Kidney (tissue), 14 donors: ENCODE data around the gene SYTL2. TPM values are rescaled to one million over a fixed set of nuclear protein-coding genes. Genes with fewer than 3 reads are reported as not detected.
"Not testable (repeated sequence)": the region's sequence is repeated elsewhere in the genome, so short reads cannot be mapped to it uniquely, and the experiment has no call there.

Source experiments
- DNase-seq, 5 donors: peaks; one replicate each; pipeline ENCODE4 v3.0.0-alpha.2; 2013 to 2020
- FAIRE-seq: peaks from 2 replicates; lab custom pipeline; 2012; peaks lifted over from hg19 to GRCh38; lab: Jason Lieb, UNC
- H3K27ac ChIP-seq, 2 donors: one replicate each; pipeline ENCODE4 v1.7.0; 2013; ENCODE audit warnings: low read depth in 2 of 2, low read length in 2 of 2, inconsistent platforms in 1 of 2
- H3K27me3 ChIP-seq: one replicate; pipeline ENCODE4 v1.7.1; 2013; ENCODE audit warnings: low read length, inconsistent platforms; ENCODE audit not compliant: control insufficient read depth, insufficient read depth
- H3K36me3 ChIP-seq, 3 donors: one replicate each; pipeline versions ENCODE4 v1.7.0 to v1.7.1; 2013; ENCODE audit warnings: low read length in 3 of 3, control low read depth in 1 of 3, inconsistent platforms in 1 of 3; ENCODE audit not compliant: insufficient read depth in 3 of 3, control insufficient read depth in 2 of 3
- H3K4me1 ChIP-seq, 3 donors: one replicate each; pipeline versions ENCODE4 v1.7.0 to v1.7.1; 2013; ENCODE audit warnings: low read length in 3 of 3, inconsistent platforms in 1 of 3, low read depth in 1 of 3; ENCODE audit not compliant: control insufficient read depth in 2 of 3, insufficient read depth in 2 of 3
- H3K4me3 ChIP-seq, 3 donors: one replicate each; pipeline versions ENCODE4 v1.7.0 to v1.8.1; 2013; ENCODE audit warnings: low read length in 3 of 3, control low read depth in 1 of 3, inconsistent platforms in 1 of 3
- H3K9ac ChIP-seq, 3 donors: one replicate each; pipeline versions ENCODE4 v1.7.0 to v1.7.1; 2013; ENCODE audit warnings: low read length in 3 of 3, control low read depth in 1 of 3, inconsistent platforms in 1 of 3
- H3K9me3 ChIP-seq, 3 donors: one replicate each; pipeline versions ENCODE4 v1.7.0 to v1.7.1; 2013; ENCODE audit warnings: low read length in 3 of 3, control low read depth in 1 of 3, inconsistent platforms in 1 of 3; ENCODE audit not compliant: control insufficient read depth in 2 of 3, insufficient read depth in 1 of 3
- CTCF ChIP-seq: IDR thresholded peaks from 3 replicates; pipeline ENCODE4 v1.5.1; 2012; ENCODE audit warnings: mild to moderate bottlenecking, moderate library complexity, borderline replicate concordance; ENCODE audit not compliant: insufficient read depth; ENCODE audit errors: extremely low read depth
- intact Hi-C: fragments of 100-400 bp; cut with DNase I; formaldehyde crosslinking; loops from one replicate; pipeline ENCODE4 v1.11.1; 2022
- polyA plus RNA-seq: library from polyadenylated mRNA; stranded (reverse); fragments of 350-450 nt; fragmentation: Illumina TruSeq; extraction: RNeasy Lipid Tissue Mini Kit (QIAGEN cat#74804); gene quantifications from one replicate; pipeline ENCODE4 v1.2.3, GENCODE V29; 2014; ENCODE audit warnings: low read depth, low replicate concordance; ENCODE audit not compliant: insufficient read depth
- total RNA-seq: library from RNA; stranded (reverse); fragmentation: NEBNext Ultra II Directional; extraction: Animal tissue kit (Norgen Biotek cat#: 25700); gene quantifications from one replicate; pipeline ENCODE4 v1.2.1, GENCODE V29; 2021
- donor health status: control.
- donor health status: control.
- donor health status: control.
- donor health status: control.
- donor health status: control.
- donor health status: DM: yes; HTN: yes; CAD: no.
- donor health status: Normal renal cell carcinoma (clear cell type).

The SYTL2 gene
- total and polyA plus RNA-seq, 2 donors from 2014 or later, result 19.8 to 187 TPM

GRCh38 chr11:85855341-85855656, 44.4 kb upstream of the SYTL2 start, which contains the start of gene CCDC83:
Gene CCDC83 (plus strand): TSS chr11:85855383. CDS start chr11:85865124, 9,741 bp downstream.
- intact Hi-C loops, result loop anchor here (10.0 kb wide), 2 partner anchors 360 to 440 kb away; no protein-coding TSS in a partner anchor
- H3K27ac ChIP-seq, result peak within 1 kb of the TSS; percentile 88 to 92
- peaks cover 0 to 3% (median 0%) of the 10 kb centered on the region in 3 donors for H3K4me1 ChIP-seq
- H3K27me3 ChIP-seq, result no peaks in the 10 kb centered on the region
- peak within 1 kb of the TSS; percentile 80 to 91 (median 89) for H3K9ac ChIP-seq
- DNase-seq (no peak), FAIRE-seq (no peak)
- TF ChIP-seq CTCF, result no peak
- H3K9me3 ChIP-seq, result no peaks in the 10 kb centered on the region
- no peaks in the 10 kb centered on the region for H3K36me3 ChIP-seq
- peak within 1 kb of the TSS; percentile 74 to 87 (median 86) for H3K4me3 ChIP-seq

- H3K4me1 ChIP-seq, result peaks cover 0 to 3% (median 0%) of the 10 kb centered on the region in 3 donors
- H3K9me3 ChIP-seq, result no peaks in the 10 kb centered on the region
- H3K9ac ChIP-seq, result peak overlapping the region; percentile 80 to 91 (median 89)
- intact Hi-C loops, result loop anchor here (10.0 kb wide), 2 partner anchors 360 to 440 kb away; no protein-coding TSS in a partner anchor
- DNase-seq (peak; percentile 96 to 98 (median 97)), FAIRE-seq (no peak)
- no peaks in the 10 kb centered on the region for H3K36me3 ChIP-seq
- no peaks in the 10 kb centered on the region for H3K27me3 ChIP-seq
- H3K27ac ChIP-seq, result peak overlapping the region; percentile 88 to 92
- peak; percentile 76 for TF ChIP-seq CTCF
- peak overlapping the region; percentile 74 to 87 (median 86) for H3K4me3 ChIP-seq
Measured at GRCh38 chr11:85854557-85855340, 43.8 kb upstream of the SYTL2 start.

- peak overlapping the region; percentile 80 to 91 (median 89) for H3K9ac ChIP-seq
- intact Hi-C loops, result loop anchor here (10.0 kb wide), 2 partner anchors 361 to 441 kb away; no protein-coding TSS in a partner anchor
- H3K4me1 ChIP-seq, result peaks cover 0 to 3% (median 0%) of the 10 kb centered on the region in 3 donors
- no peaks in the 10 kb centered on the region for H3K36me3 ChIP-seq
- FAIRE-seq, result no peak
- peak overlapping the region; percentile 74 to 87 (median 86) for H3K4me3 ChIP-seq
- TF ChIP-seq CTCF, result no peak
- no peaks in the 10 kb centered on the region for H3K9me3 ChIP-seq
- DNase-seq, result no peak
- peak overlapping the region; percentile 88 to 92 for H3K27ac ChIP-seq
- H3K27me3 ChIP-seq, result no peaks in the 10 kb centered on the region
Measured at GRCh38 chr11:85854212-85854556, 43.2 kb upstream of the SYTL2 start.

GRCh38 chr11:85853541-85853940, 42.6 kb upstream of the SYTL2 start:
- H3K4me3 ChIP-seq, H3K27ac ChIP-seq, H3K36me3 ChIP-seq, FAIRE-seq, H3K9me3 ChIP-seq, H3K4me1 ChIP-seq, H3K27me3 ChIP-seq, DNase-seq, H3K9ac ChIP-seq: not testable (repeated sequence)
- intact Hi-C loops, result loop anchor here (10.0 kb wide), 2 partner anchors 361 to 441 kb away; no protein-coding TSS in a partner anchor

GRCh38 chr11:85852754-85853153, 41.8 kb upstream of the SYTL2 start:
- DNase-seq, H3K4me1 ChIP-seq, FAIRE-seq, H3K27ac ChIP-seq, H3K4me3 ChIP-seq, H3K9me3 ChIP-seq, H3K9ac ChIP-seq, H3K36me3 ChIP-seq, H3K27me3 ChIP-seq: not testable (repeated sequence)
- intact Hi-C loops, result loop anchor here (10.0 kb wide), 2 partner anchors 362 to 442 kb away; no protein-coding TSS in a partner anchor
